HepG2 (cell line): ENCODE measurements around the gene UBE2O. TPM values are rescaled to one million over a fixed set of nuclear protein-coding genes. Genes with fewer than 3 reads are reported as not detected.

Experiments used
- CHD4 ChIP-seq: fragments of 200-600 bp; sonication (generic); IDR thresholded peaks from 2 replicates; pipeline ENCODE4 v1.7.0; 2017; ENCODE audit warnings: mild to moderate bottlenecking, low read length, borderline replicate concordance
- GLMP ChIP-seq: sonication (generic); formaldehyde crosslinking; IDR thresholded peaks from 2 replicates; pipeline ENCODE4 v1.9.0; 2021; ENCODE audit warnings: missing genetic modification reagents, mild to moderate bottlenecking, borderline replicate concordance
- HMG20B ChIP-seq: conservative IDR thresholded peaks from 2 replicates; pipeline ENCODE4 v1.6.1; 2016; ENCODE audit warnings: missing genetic modification reagents, missing compliant biosample characterization
- SIX4 ChIP-seq: sonication (generic); formaldehyde crosslinking; IDR thresholded peaks from 2 replicates; pipeline ENCODE4 v1.4.0; 2020; ENCODE audit warnings: missing genetic modification reagents
- SNRNP70 ChIP-seq: fragments of 200-400 bp; formaldehyde crosslinking; IDR thresholded peaks from 2 replicates; pipeline ENCODE4 v1.6.1; 2017; ENCODE audit warnings: mild to moderate bottlenecking, low read depth, low read length, moderate library complexity
- ZBTB26 ChIP-seq: IDR thresholded peaks from 2 replicates; pipeline ENCODE4 v1.6.1; 2016; ENCODE audit warnings: missing compliant biosample characterization, missing genetic modification reagents, borderline replicate concordance
- ZFP90 ChIP-seq: sonication (generic); formaldehyde crosslinking; IDR thresholded peaks from 2 replicates; pipeline ENCODE4 v1.8.0; 2022; ENCODE audit warnings: missing genetic modification reagents, mild to moderate bottlenecking, inconsistent platforms, borderline replicate concordance
- ZNF138 ChIP-seq: sonication (generic); formaldehyde crosslinking; IDR thresholded peaks from 2 replicates; pipeline ENCODE4 v1.5.0; 2020; ENCODE audit warnings: mild to moderate bottlenecking, low read depth, missing genetic modification reagents
- ZNF766 ChIP-seq: sonication (generic); formaldehyde crosslinking; IDR thresholded peaks from 2 replicates; pipeline ENCODE4 v1.5.0; 2020; ENCODE audit warnings: missing genetic modification reagents, borderline replicate concordance
- polyA plus RNA-seq, 8 experiments: library from polyadenylated mRNA; depleted of rRNA in 3 of 8; stranded (reverse) in 7 of 8; unstranded in 1 of 8; fragments of >200 nt; fragmentation: Illumina TruSeq in 4 of 8; extraction: Trizol in 4 of 8; gene quantifications; 2 replicates each; pipeline versions ENCODE4 v1.2.1 to v1.2.3, GENCODE V29; 2011 to 2016; ENCODE audit warnings: low read depth in 4 of 8, missing spikeins in 1 of 8, mixed read lengths in 1 of 8; ENCODE audit not compliant: insufficient read depth in 1 of 8
- total RNA-seq, 5 experiments: library from RNA; depleted of rRNA; stranded (reverse); fragments of >200 nt; fragmentation: Illumina TruSeq; extraction: Trizol; gene quantifications; 2 replicates each; pipeline ENCODE4 v1.2.3, GENCODE V29; 2016; ENCODE audit warnings: low read depth in 1 of 5
- TF ChIP-seq, protein P1 (sequence below): sonication (generic); formaldehyde crosslinking; IDR thresholded peaks from 2 replicates; pipeline ENCODE4 v1.4.0; 2020; ENCODE audit warnings: low read depth, mild to moderate bottlenecking, missing genetic modification reagents
- TF ChIP-seq, protein P2 (sequence below): sonication (generic); formaldehyde crosslinking; IDR thresholded peaks from 2 replicates; pipeline ENCODE4 v1.4.0; 2020; ENCODE audit warnings: missing genetic modification reagents
- TF ChIP-seq, protein P3 (sequence below): sonication (generic); formaldehyde crosslinking; IDR thresholded peaks from 2 replicates; pipeline ENCODE4 v1.8.0; 2022; ENCODE audit warnings: mild to moderate bottlenecking, missing genetic modification reagents, borderline replicate concordance
- TF ChIP-seq, protein P4 (sequence below): IDR thresholded peaks from 2 replicates; pipeline ENCODE4 v1.6.1; 2012; ENCODE audit warnings: inconsistent platforms

Gene UBE2O
- total and polyA plus RNA-seq, 2 of the 13 experiments (the other 11 are each of a cell fraction or from before 2014, with no cell fraction given): 21.5 to 23.5 TPM

DNA sequence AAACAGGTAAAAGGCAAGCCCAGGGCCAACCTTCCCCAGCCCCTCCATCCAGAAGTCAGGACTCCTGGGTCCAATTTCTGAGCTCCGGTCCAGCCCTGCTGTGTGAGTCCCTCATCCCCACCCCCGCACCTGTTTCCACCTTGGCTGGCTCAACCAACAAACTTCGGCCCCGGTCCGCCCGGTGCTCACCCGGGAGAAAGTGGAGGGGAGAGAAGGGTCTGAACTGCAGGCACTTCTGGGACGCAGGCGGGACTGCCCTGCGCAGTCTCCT, 47.7 kb upstream of the UBE2O start (continued):
- TF ChIP-seq, protein P1, sequence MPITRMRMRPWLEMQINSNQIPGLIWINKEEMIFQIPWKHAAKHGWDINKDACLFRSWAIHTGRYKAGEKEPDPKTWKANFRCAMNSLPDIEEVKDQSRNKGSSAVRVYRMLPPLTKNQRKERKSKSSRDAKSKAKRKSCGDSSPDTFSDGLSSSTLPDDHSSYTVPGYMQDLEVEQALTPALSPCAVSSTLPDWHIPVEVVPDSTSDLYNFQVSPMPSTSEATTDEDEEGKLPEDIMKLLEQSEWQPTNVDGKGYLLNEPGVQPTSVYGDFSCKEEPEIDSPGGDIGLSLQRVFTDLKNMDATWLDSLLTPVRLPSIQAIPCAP: no peak
- TF ChIP-seq CHD4 (no peak), ZFP90 (CRISPR knock-in tag) (no peak), HMG20B (CRISPR knock-in tag) (no peak), ZNF138 (CRISPR knock-in tag) (0 out of 2 replicates have a peak, but pooled peaks have one; percentile 13), SNRNP70 (no peak), GLMP (CRISPR knock-in tag) (no peak), SIX4 (CRISPR knock-in tag) (no peak), ZNF766 (0 out of 2 replicates have a peak, but pooled peaks have one; percentile 1), ZBTB26 (CRISPR knock-in tag) (no peak)
- TF ChIP-seq, protein P2, sequence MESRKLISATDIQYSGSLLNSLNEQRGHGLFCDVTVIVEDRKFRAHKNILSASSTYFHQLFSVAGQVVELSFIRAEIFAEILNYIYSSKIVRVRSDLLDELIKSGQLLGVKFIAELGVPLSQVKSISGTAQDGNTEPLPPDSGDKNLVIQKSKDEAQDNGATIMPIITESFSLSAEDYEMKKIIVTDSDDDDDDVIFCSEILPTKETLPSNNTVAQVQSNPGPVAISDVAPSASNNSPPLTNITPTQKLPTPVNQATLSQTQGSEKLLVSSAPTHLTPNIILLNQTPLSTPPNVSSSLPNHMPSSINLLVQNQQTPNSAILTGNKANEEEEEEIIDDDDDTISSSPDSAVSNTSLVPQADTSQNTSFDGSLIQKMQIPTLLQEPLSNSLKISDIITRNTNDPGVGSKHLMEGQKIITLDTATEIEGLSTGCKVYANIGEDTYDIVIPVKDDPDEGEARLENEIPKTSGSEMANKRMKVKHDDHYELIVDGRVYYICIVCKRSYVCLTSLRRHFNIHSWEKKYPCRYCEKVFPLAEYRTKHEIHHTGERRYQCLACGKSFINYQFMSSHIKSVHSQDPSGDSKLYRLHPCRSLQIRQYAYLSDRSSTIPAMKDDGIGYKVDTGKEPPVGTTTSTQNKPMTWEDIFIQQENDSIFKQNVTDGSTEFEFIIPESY (CRISPR knock-in tag): no peak
- TF ChIP-seq, protein P3, sequence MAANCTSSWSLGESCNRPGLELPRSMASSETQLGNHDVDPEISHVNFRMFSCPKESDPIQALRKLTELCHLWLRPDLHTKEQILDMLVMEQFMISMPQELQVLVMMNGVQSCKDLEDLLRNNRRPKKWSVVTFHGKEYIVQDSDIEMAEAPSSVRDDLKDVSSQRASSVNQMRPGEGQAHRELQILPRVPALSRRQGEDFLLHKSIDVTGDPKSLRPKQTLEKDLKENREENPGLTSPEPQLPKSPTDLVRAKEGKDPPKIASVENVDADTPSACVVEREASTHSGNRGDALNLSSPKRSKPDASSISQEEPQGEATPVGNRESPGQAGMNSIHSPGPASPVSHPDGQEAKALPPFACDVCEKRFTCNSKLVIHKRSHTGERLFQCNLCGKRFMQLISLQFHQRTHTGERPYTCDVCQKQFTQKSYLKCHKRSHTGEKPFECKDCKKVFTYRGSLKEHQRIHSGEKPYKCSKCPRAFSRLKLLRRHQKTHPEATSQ (CRISPR knock-in tag): 0 out of 2 replicates have a peak, but pooled peaks have one; percentile 16
- TF ChIP-seq, protein P4, sequence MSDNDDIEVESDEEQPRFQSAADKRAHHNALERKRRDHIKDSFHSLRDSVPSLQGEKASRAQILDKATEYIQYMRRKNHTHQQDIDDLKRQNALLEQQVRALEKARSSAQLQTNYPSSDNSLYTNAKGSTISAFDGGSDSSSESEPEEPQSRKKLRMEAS: no peak
